ENCODE data around the gene PRPH2. TPM values are rescaled to one million over a fixed set of nuclear protein-coding genes. Genes with fewer than 3 reads are reported as not detected.

PRPH2 gene
- total and polyA plus RNA-seq, 2 donors (not counting 1 experiment from before 2014, with no cell fraction given) = 0.03 to 0.15 TPM

GRCh38 chr6:42710316-42710715 is 12.1 kb downstream of the PRPH2 start:
- Mint-ChIP-seq H3K4me1 (no peaks in the 10 kb centered on the region), H3K9me3 (ENCODE audit: insufficient read depth) (peaks cover 3% of the 10 kb centered on the region), H3K27ac (no peak overlapping the region), H3K4me3 (no peak overlapping the region), H3K27me3 (peaks cover 11% of the 10 kb centered on the region)
- Histone ChIP-seq H3K27ac (ENCODE audit: low read length in 2 of 2) (no peak overlapping the region), H3K4me3 (ENCODE audit: control extremely low read depth in 1 of 5, extremely low read depth in 1 of 5, insufficient read depth in 1 of 5, low read depth in 2 of 5, low read length in 4 of 5) (no peak overlapping the region), H3K36me3 (replicated peaks in 1 of 2; ENCODE audit: control extremely low read depth in 1 of 2, control insufficient read depth in 1 of 2, extremely low read depth in 1 of 2, insufficient read depth in 2 of 2, low read length in 1 of 2) (no peaks in the 10 kb centered on the region), H3K4me2 (replicated peaks; ENCODE audit: low read depth, low read length, poor library complexity, severe bottlenecking) (no peak overlapping the region), H3K9ac (ENCODE audit: low read length) (no peak overlapping the region), H4K20me1 (ENCODE audit: control insufficient read depth, insufficient read depth, low read length, poor library complexity, severe bottlenecking) (no peaks in the 10 kb centered on the region), H3K27me3 (replicated peaks in 1 of 4; ENCODE audit: control extremely low read depth in 1 of 4, control insufficient read depth in 3 of 4, insufficient read depth in 4 of 4, low read length in 3 of 4) (peaks cover 0 to 3% (median 1%) of the 10 kb centered on the region in 4 experiments), H3K9me3 (ENCODE audit: control extremely low read depth in 1 of 3, control insufficient read depth in 2 of 3, insufficient read depth in 1 of 3, low read length in 2 of 3) (peaks cover 0 to 9% (median 8%) of the 10 kb centered on the region in 3 donors), H3K4me1 (ENCODE audit: control insufficient read depth in 2 of 2, insufficient read depth in 2 of 2, low read length in 2 of 2) (no peaks in the 10 kb centered on the region), H2AFZ (ENCODE audit: insufficient read depth, low read depth, low read length, poor library complexity, severe bottlenecking) (no peak overlapping the region), H3K79me2 (ENCODE audit: control insufficient read depth, insufficient read depth, low read length) (no peaks in the 10 kb centered on the region)
- TF ChIP-seq EZH2 (IDR thresholded peaks at IDR 0.05; ENCODE audit: borderline replicate concordance, insufficient read depth, low read depth, low read length, poor library complexity, severe bottlenecking) = no peak
- no peak for TF ChIP-seq CTCF (IDR thresholded peaks at IDR 0.05)
- WGBS (ENCODE audit: insufficient coverage) = 80% methylated on average over 1 of the region's 9 CpGs
- POLR2A ChIA-PET = no interaction called here
- CTCF ChIA-PET = no interaction called here
- DNase-seq (no peak), ATAC-seq (ENCODE audit: low read depth) (no peak)
- intact Hi-C loops (cut with micrococcal nuclease) = no loop called here

GRCh38 chr6:42709871-42710270 is 12.5 kb downstream of the PRPH2 start:
- TF ChIP-seq EZH2 (IDR thresholded peaks at IDR 0.05; ENCODE audit: borderline replicate concordance, insufficient read depth, low read depth, low read length, poor library complexity, severe bottlenecking) = no peak
- no peak for TF ChIP-seq CTCF (IDR thresholded peaks at IDR 0.05)
- 86% methylated on average over 5 of the region's 6 CpGs for WGBS (ENCODE audit: insufficient coverage)
- no peak overlapping the region for H3K4me3 Mint-ChIP-seq
- no peak overlapping the region for H3K4me3 ChIP-seq (ENCODE audit: control extremely low read depth in 1 of 5, extremely low read depth in 1 of 5, insufficient read depth in 1 of 5, low read depth in 2 of 5, low read length in 4 of 5)
- peaks cover 3% of the 10 kb centered on the region for H3K9me3 Mint-ChIP-seq (ENCODE audit: insufficient read depth)
- intact Hi-C loops (cut with micrococcal nuclease) = no loop called here
- ATAC-seq (ENCODE audit: low read depth) = no peak
- ChIA-PET CTCF (no interaction called here), POLR2A (no interaction called here)
- H3K9ac ChIP-seq (ENCODE audit: low read length) = no peak overlapping the region
- no peaks in the 10 kb centered on the region for H3K4me1 ChIP-seq (ENCODE audit: control insufficient read depth in 2 of 2, insufficient read depth in 2 of 2, low read length in 2 of 2)
- H2AFZ ChIP-seq (ENCODE audit: insufficient read depth, low read depth, low read length, poor library complexity, severe bottlenecking) = no peak overlapping the region
- H3K27ac ChIP-seq (ENCODE audit: low read length in 2 of 2) = no peak overlapping the region
- H3K4me1 Mint-ChIP-seq = no peaks in the 10 kb centered on the region
- peaks cover 11% of the 10 kb centered on the region for H3K27me3 Mint-ChIP-seq
- no peaks in the 10 kb centered on the region for H3K79me2 ChIP-seq (ENCODE audit: control insufficient read depth, insufficient read depth, low read length)
- no peak for DNase-seq
- no peak overlapping the region for H3K27ac Mint-ChIP-seq
- H3K9me3 ChIP-seq (ENCODE audit: control extremely low read depth in 1 of 3, control insufficient read depth in 2 of 3, insufficient read depth in 1 of 3, low read length in 2 of 3) = peaks cover 0 to 9% (median 8%) of the 10 kb centered on the region in 3 donors
- no peaks in the 10 kb centered on the region for H4K20me1 ChIP-seq (ENCODE audit: control insufficient read depth, insufficient read depth, low read length, poor library complexity, severe bottlenecking)
- peaks cover 0 to 3% (median 1%) of the 10 kb centered on the region in 4 experiments for H3K27me3 ChIP-seq (replicated peaks in 1 of 4; ENCODE audit: control extremely low read depth in 1 of 4, control insufficient read depth in 3 of 4, insufficient read depth in 4 of 4, low read length in 3 of 4)
- no peaks in the 10 kb centered on the region for H3K36me3 ChIP-seq (replicated peaks in 1 of 2; ENCODE audit: control extremely low read depth in 1 of 2, control insufficient read depth in 1 of 2, extremely low read depth in 1 of 2, insufficient read depth in 2 of 2, low read length in 1 of 2)
- H3K4me2 ChIP-seq (replicated peaks; ENCODE audit: low read depth, low read length, poor library complexity, severe bottlenecking) = no peak overlapping the region

Measured in B cell (primary cell).